ENCODE results near the gene ZNF282. TPM values are rescaled to one million over a fixed set of nuclear protein-coding genes. Genes with fewer than 3 reads are reported as not detected.

Gene ZNF282
- 40.0 TPM for total RNA-seq (ENCODE audit: unreplicated experiment)
- long read RNA-seq = 0 reads

GRCh38 chr7:149195180-149196150, at the start of gene ZNF282:
Gene ZNF282 (plus strand): TSS chr7:149195546. CDS start chr7:149195590, 44 bp downstream.
- Mint-ChIP-seq H3K4me3 (ENCODE audit: unreplicated experiment) (peak within 1 kb of the TSS; percentile 96), H3K27me3 (ENCODE audit: unreplicated experiment) (peaks cover 9% of the 10 kb centered on the region), H3K4me1 (ENCODE audit: unreplicated experiment) (peaks cover 42% of the 10 kb centered on the region), H3K9me3 (ENCODE audit: unreplicated experiment) (no peaks in the 10 kb centered on the region), H3K27ac (ENCODE audit: unreplicated experiment) (peak within 1 kb of the TSS; percentile 84), H3K36me3 (ENCODE audit: low read depth, unreplicated experiment) (peaks cover 30% of the 10 kb centered on the region)
- TF ChIP-seq, protein P1, sequence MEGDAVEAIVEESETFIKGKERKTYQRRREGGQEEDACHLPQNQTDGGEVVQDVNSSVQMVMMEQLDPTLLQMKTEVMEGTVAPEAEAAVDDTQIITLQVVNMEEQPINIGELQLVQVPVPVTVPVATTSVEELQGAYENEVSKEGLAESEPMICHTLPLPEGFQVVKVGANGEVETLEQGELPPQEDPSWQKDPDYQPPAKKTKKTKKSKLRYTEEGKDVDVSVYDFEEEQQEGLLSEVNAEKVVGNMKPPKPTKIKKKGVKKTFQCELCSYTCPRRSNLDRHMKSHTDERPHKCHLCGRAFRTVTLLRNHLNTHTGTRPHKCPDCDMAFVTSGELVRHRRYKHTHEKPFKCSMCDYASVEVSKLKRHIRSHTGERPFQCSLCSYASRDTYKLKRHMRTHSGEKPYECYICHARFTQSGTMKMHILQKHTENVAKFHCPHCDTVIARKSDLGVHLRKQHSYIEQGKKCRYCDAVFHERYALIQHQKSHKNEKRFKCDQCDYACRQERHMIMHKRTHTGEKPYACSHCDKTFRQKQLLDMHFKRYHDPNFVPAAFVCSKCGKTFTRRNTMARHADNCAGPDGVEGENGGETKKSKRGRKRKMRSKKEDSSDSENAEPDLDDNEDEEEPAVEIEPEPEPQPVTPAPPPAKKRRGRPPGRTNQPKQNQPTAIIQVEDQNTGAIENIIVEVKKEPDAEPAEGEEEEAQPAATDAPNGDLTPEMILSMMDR (IDR thresholded peaks at IDR 0.05; ENCODE audit: unreplicated experiment) = no peak
- DNase-seq (ENCODE audit: low spot score) = peak; percentile 89

GRCh38 chr7:149147072-149147751, 48.1 kb upstream of the ZNF282 start, which contains the start of gene ZNF398:
Gene ZNF398 (plus strand): TSS chr7:149147453. CDS start chr7:149147743, 290 bp downstream.
- peaks cover 24% of the 10 kb centered on the region for H3K4me1 Mint-ChIP-seq (ENCODE audit: unreplicated experiment)
- H3K36me3 Mint-ChIP-seq (ENCODE audit: low read depth, unreplicated experiment) = peaks cover 4% of the 10 kb centered on the region
- no peaks in the 10 kb centered on the region for H3K9me3 Mint-ChIP-seq (ENCODE audit: unreplicated experiment)
- DNase-seq (ENCODE audit: low spot score) = peak; percentile 83
- peak within 1 kb of the TSS; percentile 93 for H3K4me3 Mint-ChIP-seq (ENCODE audit: unreplicated experiment)
- H3K27ac Mint-ChIP-seq (ENCODE audit: unreplicated experiment) = peak within 1 kb of the TSS; percentile 93
- no peaks in the 10 kb centered on the region for H3K27me3 Mint-ChIP-seq (ENCODE audit: unreplicated experiment)
- TF ChIP-seq, protein P1 (IDR thresholded peaks at IDR 0.05; ENCODE audit: unreplicated experiment) = peak; percentile 93

GRCh38 chr7:149147752-149148653, 47.3 kb upstream of the ZNF282 start:
- no peaks in the 10 kb centered on the region for H3K9me3 Mint-ChIP-seq (ENCODE audit: unreplicated experiment)
- peaks cover 4% of the 10 kb centered on the region for H3K36me3 Mint-ChIP-seq (ENCODE audit: low read depth, unreplicated experiment)
- peaks cover 24% of the 10 kb centered on the region for H3K4me1 Mint-ChIP-seq (ENCODE audit: unreplicated experiment)

DNA sequence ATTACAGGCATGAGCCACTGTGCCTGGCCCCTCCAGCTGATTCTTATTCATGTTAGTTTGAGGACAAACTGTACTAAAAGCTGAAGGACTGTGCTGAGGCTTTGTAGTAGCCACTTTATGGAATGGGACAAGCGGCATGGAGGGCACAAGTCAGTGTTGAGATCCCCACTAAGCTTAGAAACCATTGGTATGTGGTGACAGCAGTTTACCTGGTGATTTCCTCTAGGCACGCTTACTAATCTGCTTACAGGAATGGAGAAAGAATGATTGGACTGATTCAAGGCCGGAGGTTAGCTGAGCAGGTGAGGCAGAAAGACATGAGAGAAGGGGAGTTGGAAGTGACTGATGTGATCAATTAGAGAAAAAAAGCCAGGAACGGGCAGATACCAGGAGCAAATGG, 44.4 kb upstream of the ZNF282 start:
- Mint-ChIP-seq H3K27ac (ENCODE audit: unreplicated experiment) (no peak overlapping the region), H3K27me3 (ENCODE audit: unreplicated experiment) (no peaks in the 10 kb centered on the region), H3K9me3 (ENCODE audit: unreplicated experiment) (no peaks in the 10 kb centered on the region), H3K36me3 (ENCODE audit: low read depth, unreplicated experiment) (peaks cover 15% of the 10 kb centered on the region), H3K4me3 (ENCODE audit: unreplicated experiment) (no peak overlapping the region), H3K4me1 (ENCODE audit: unreplicated experiment) (peaks cover 18% of the 10 kb centered on the region)
- DNase-seq (ENCODE audit: low spot score) = no peak
- TF ChIP-seq, protein P1 (IDR thresholded peaks at IDR 0.05; ENCODE audit: unreplicated experiment) = no peak

More at GRCh38 chr7:149147752-149148653, 47.3 kb upstream of the ZNF282 start:
- DNase-seq (ENCODE audit: low spot score) = peak; percentile 40
- Mint-ChIP-seq H3K27me3 (ENCODE audit: unreplicated experiment) (no peaks in the 10 kb centered on the region), H3K4me3 (ENCODE audit: unreplicated experiment) (peak overlapping the region; percentile 92), H3K27ac (ENCODE audit: unreplicated experiment) (no peak overlapping the region)
- TF ChIP-seq, protein P1 (IDR thresholded peaks at IDR 0.05; ENCODE audit: unreplicated experiment) = no peak

All from endothelial cell (in vitro differentiated cells).